HG03342 (cell line): ENCODE results near the gene CDC37L1.
"Not testable (repeated sequence)": the region's sequence is repeated elsewhere in the genome, so short reads cannot be mapped to it uniquely, and the experiment has no call there.

Experiments
- ATAC-seq: cut with Tn5 transposase; IDR thresholded peaks from one replicate; pipeline ENCODE4 v1.9.1; 2021; ENCODE audit warnings: mild to moderate bottlenecking, moderate library complexity; ENCODE audit not compliant: unreplicated experiment

Gene CDC37L1

DNA sequence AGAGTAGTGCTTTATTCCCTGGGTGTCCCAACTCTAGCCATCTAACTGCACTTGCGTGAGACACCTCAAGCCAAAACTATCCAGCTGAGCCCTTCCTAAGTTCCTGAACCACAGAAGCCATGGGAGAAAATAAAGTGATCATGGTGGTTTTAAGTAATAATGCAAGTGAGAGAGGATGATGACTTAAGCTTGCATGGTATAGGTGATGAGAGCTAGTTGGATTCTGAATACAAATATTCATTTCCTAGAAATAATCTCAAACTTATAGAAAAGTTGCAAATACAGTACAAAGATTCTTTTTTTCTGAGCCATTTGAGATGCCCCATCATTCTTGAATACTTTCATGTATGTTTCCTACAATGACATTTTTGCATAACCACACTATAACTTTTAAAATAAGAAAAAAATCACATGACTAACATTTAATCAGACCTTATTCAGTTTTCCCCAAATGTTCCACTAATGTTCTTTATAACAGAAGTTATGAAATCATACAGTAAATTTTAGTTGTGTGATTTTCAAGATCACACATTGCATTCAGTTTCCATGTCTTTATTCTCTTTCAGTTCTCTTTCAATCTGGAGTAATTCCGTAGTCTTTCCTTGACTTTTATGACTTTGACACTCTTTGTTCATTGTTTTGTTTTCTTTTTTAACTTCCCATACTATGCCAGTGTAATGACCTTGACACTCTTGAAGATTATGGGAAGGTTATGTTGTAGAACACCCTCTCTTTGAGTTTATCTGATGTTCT lies 67.1 kb downstream of the CDC37L1 start:
- ATAC-seq = no peak

DNA sequence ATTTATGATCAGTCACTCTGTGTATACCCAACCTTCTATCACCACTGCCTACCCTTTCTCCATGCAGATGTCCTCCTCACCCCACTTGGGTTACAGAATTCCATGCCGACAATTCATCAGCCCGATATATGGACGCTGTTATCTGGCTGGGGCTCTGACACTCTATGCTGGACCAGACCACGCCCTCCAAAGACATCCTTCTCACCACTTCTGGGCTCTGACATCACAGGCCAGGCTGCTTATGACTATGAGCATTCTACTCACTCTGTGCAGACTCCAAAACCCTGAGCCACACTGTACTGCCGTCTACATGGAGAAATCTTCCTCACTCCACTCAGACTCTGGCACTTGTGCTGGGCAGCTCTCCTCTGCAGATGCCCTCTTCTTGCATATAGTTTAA lies 69.2 kb downstream of the CDC37L1 start:
- no peak for ATAC-seq

DNA sequence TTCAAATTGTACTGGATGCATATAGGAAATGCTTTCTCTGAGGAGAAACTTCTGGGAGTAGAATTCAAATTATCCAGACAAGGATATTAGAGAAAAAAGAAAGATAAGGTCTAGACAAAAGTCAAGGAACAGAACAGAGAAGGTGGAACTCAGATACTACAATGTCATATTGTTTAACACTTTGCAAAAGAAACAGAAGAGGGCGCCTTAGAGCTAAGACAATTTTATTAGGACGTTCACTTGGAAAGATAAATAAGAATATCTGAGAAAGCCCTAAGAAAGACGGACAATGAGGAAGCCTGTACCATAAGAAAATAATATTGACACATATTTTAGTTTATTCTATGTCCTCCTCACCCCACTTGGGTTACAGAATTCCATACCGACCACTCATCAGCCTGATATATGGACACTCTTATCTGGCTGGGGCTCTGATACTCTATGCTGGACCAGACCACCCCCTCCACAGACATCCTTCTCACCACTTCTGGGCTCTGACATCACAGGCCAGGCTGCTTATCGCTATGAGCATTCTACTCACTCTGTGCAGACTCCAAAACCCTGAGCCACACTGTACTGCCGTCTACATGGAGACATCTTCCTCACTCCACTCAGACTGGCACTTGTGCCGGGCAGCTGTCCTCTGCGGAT lies 70.8 kb downstream of the CDC37L1 start:
- ATAC-seq = no peak

DNA sequence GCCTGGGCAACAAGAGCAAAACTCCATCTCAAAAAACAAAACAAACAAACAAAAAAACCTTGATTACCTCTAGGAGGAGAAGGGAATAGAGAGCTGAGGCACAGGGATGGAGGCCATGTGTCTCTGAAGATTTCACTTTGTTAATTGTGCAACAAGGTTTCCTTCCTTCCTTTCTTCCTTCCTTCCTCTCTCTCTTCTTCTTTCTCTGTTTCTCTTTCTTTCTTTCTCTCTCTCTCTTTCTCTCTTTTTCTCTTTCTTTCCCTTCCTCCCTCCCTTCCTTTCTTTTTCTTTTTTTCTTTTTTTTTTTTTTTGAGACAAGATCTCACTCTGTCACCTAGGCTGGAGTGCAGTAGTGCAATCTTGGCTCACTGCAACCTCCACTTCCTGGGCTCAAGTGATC lies 75.2 kb downstream of the CDC37L1 start:
- not testable (repeated sequence) for ATAC-seq

DNA sequence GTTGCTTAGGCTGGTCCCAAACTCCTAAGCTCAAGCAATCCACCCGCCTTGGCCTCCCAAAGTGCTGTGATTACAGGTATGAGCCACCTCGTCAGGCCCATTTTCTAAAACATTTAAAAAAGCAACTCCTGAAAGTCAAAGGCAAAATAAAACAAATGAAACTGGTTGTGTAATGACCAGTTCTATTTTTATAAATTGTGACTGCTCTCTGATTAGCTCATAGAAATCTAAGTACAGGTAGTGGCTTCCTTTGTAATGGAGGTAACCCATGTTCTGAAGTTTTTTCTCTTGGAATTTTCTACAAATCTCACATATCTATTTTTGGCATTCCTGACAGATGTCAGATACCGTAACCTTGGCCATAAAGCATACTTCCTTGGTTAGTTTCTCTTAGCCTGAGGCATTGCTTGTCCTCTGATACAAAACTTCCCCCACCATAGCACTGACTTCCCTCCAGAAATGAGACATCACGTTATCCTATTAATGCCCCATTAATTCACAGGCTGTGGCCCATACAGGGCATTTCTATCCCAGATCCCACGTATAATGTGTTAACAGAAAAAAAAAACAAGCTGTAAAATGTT lies 75.7 kb downstream of the CDC37L1 start:
- ATAC-seq = no peak

DNA sequence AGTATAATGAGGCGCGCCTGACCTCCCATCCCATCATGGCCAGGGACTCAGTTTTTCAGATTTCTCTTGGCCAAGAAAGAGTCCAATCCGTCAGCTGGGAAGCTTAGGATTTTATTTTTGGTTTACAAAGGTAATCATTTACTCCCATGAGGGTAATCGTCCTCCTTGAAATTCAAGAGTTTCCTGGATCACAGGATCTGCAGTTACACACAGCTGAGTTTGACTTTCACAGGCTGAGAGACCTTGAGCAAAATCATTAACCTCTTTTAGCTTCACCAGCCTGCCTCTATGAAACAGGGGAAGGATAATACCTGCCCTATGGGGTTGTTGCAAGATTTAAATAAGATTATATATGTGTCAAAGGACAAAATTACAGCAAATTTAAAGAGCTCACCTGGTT lies 77.1 kb downstream of the CDC37L1 start:
- ATAC-seq = no peak
